Stomach smooth muscle (tissue), 2 donors: ENCODE data around the gene LGALSL.

ENCODE experiments used
- H3K27ac ChIP-seq: one replicate; pipeline ENCODE4 v1.7.0; 2013; ENCODE audit warnings: mild to moderate bottlenecking, low read length, inconsistent platforms
- H3K27me3 ChIP-seq, 2 donors: one replicate each; pipeline ENCODE4 v1.7.0; 2013; ENCODE audit warnings: low read length in 2 of 2; ENCODE audit not compliant: insufficient read depth in 2 of 2, control insufficient read depth in 1 of 2
- H3K36me3 ChIP-seq, 2 donors: one replicate each; pipeline ENCODE4 v1.7.0; 2013; ENCODE audit warnings: low read length in 2 of 2; ENCODE audit not compliant: control insufficient read depth in 2 of 2, insufficient read depth in 2 of 2
- H3K4me1 ChIP-seq: one replicate; pipeline ENCODE4 v1.7.0; 2013; ENCODE audit warnings: low read length; ENCODE audit not compliant: control insufficient read depth, insufficient read depth
- H3K4me3 ChIP-seq, 2 donors: one replicate each; pipeline ENCODE4 v1.7.0; 2013; ENCODE audit warnings: low read length in 2 of 2
- H3K9ac ChIP-seq, 2 donors: one replicate each; pipeline ENCODE4 v1.7.0; 2013; ENCODE audit warnings: low read length in 2 of 2, mild to moderate bottlenecking in 1 of 2
- H3K9me3 ChIP-seq, 2 donors: one replicate each; pipeline ENCODE4 v1.7.0; 2013; ENCODE audit warnings: low read length in 2 of 2; ENCODE audit not compliant: control insufficient read depth in 2 of 2
- donor health status: healthy.
- donor health status: Pancreatic carcinoma.

Gene LGALSL

DNA sequence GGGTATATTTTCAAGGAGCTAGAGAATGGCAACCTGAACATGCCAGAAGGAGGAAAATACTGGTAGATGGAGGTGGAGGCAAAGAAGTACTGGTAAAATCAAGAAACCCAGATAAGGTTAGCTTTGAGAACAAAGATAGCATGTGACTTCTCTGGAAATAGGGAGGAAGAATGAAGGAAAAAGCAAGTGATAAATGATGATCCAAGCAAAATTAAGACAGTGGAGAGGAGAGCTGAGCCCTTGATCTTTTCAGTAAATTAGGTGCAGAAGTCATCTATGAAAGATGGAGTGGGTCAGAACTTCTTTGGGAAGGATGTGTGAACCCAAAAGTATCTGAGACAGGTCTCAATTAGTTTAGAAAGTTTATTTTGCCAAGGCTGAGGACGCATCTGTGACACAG is 44.5 kb downstream of the LGALSL start:
- no peak overlapping the region for H3K9ac ChIP-seq

DNA sequence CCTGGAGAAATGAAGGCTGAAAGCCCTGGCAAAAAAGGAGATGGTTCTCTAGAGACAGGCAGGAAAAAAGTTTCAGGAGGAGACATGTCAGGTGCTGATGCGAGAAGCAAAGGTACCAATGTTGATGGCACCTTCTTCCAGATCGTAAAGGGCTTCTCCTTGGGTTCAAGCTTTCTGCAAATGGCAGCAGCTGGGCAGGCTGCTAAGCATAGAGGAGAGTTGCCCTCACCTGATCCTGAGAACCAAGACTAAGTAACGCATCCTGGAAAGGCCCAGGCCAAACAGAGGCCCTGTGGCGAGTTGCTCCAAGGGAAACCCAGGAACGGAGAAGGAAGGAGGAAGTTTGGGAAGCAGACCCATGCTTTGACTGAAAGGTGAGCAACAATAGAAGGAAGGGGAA is 46.6 kb downstream of the LGALSL start:
- no peak overlapping the region for H3K9ac ChIP-seq
- no peak overlapping the region for H3K4me3 ChIP-seq
- no peaks in the 10 kb centered on the region for H3K4me1 ChIP-seq
- H3K27me3 ChIP-seq, result peaks cover 4 to 5% of the 10 kb centered on the region in 2 donors
- H3K36me3 ChIP-seq, result no peaks in the 10 kb centered on the region
- H3K27ac ChIP-seq, result no peak overlapping the region
- no peaks in the 10 kb centered on the region for H3K9me3 ChIP-seq

More for the DNA sequence above, 44.5 kb downstream of the LGALSL start:
- Histone ChIP-seq H3K4me1 (no peaks in the 10 kb centered on the region), H3K36me3 (no peaks in the 10 kb centered on the region), H3K27me3 (peaks cover 2 to 5% of the 10 kb centered on the region in 2 donors), H3K27ac (no peak overlapping the region), H3K9me3 (no peaks in the 10 kb centered on the region), H3K4me3 (no peak overlapping the region)

DNA sequence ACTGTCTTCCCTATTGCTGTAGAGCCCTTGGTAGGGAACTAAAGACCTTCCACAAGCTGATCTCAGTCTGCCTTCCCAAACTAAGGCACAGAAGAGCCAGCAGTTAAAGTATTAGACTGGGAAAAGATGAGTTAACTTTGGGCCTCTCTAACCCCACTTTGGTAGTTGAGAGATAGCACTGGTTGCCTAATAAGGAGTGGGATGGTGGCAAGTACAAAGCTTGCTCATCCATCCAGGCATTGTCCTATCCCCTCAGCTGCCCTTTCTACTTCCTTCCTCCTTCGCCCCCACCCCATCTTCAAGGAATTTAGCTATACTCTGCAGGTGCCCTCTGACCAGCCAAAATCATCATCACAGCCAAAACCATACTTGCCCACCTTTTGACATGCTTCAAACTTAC is 48.0 kb downstream of the LGALSL start:
- no peaks in the 10 kb centered on the region for H3K9me3 ChIP-seq
- no peaks in the 10 kb centered on the region for H3K4me1 ChIP-seq
- no peak overlapping the region for H3K4me3 ChIP-seq
- H3K9ac ChIP-seq, result no peak overlapping the region
- H3K27me3 ChIP-seq, result peaks cover 4 to 5% of the 10 kb centered on the region in 2 donors
- H3K36me3 ChIP-seq, result no peaks in the 10 kb centered on the region
- H3K27ac ChIP-seq, result no peak overlapping the region

DNA sequence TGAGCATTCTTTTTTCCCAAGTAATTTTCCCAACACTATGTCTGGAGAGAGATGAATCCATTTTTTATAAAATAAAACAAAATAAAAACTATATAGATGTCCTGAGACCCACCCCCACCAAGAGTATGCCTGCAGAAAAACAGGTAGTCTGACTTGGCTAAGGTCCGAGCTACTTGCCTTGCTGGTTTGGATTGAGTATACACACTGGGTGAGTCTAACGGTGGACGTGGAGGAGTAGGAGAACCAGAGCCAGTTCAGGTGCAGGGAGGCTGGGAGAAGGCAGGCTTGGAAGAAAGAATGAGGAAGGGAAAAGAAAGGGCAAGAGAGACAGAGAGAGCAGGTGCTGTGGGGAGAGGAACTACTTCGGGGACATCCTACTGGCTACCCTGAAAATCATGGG is 48.9 kb downstream of the LGALSL start:
- H3K27ac ChIP-seq, result no peak overlapping the region
- no peaks in the 10 kb centered on the region for H3K36me3 ChIP-seq
- H3K9ac ChIP-seq, result no peak overlapping the region
- peaks cover 0 to 2% of the 10 kb centered on the region in 2 donors for H3K27me3 ChIP-seq
- no peaks in the 10 kb centered on the region for H3K9me3 ChIP-seq
- no peak overlapping the region for H3K4me3 ChIP-seq
- H3K4me1 ChIP-seq, result no peaks in the 10 kb centered on the region

DNA sequence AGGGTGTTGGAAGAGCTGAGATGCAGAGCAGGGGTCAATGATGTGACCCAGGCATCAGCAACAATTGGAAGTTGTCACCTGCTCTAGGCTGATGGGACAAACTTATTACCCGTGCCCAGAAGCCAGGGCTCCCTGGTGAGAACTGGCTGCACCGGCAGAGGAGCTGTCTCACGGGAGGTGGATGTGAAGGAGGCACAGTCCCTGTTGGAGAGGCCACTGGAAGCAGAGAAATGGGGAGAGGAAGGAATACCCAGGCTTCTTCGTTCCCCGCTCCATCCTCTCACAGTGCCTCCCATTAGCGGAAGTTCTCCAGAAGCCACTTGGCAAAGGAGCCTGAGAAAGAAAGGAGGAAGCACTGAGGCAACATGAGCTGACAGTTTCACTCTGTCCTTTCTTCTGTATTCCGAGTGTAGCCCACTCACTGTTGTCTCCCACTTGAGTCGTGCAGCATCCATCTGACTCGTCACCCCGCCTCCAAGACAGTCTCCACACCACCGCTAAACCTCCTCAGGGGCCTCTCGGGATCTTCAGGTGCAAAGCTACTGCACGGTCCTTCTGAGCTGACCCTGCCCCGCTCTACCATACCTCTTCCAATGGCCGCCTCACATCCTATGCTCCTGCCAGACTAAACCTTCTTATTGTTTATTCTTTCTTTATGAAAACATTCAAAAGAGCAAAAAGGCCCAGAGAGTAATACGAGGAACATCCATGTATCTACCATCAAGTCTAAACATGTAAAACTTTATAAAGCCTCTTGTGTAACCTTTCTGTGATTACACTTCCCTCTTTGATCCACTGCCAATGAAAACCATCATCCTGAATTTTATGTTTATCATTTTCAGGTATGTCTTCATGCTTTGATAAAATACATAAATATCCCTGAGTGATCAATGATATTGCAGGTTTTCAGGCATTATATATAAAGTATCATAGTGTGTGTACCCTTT is 51.1 kb downstream of the LGALSL start:
- Histone ChIP-seq H3K4me3 (no peak overlapping the region), H3K27me3 (peaks cover 0 to 2% of the 10 kb centered on the region in 2 donors), H3K27ac (no peak overlapping the region), H3K9me3 (no peaks in the 10 kb centered on the region), H3K4me1 (no peaks in the 10 kb centered on the region), H3K9ac (no peak overlapping the region), H3K36me3 (no peaks in the 10 kb centered on the region)

DNA sequence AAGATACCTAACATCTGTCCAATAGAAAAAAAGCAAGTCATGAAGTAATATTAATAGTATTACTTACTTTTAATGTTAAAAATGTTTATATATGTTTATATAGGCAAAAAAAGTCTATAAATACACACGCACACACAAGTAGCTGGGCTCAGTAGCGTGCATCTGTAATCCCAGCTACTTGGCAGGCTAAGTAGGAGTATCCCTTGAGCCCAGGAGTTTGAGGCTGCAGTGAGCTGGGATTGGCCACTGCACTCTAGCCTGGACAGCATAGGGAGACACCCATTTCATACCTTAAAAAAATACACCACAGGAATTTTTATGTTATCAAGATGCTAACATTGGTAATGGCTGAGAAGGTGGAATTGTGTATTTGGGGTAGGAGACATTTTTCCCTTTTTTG is 52.7 kb downstream of the LGALSL start:
- no peak overlapping the region for H3K27ac ChIP-seq
- H3K4me1 ChIP-seq, result no peaks in the 10 kb centered on the region
- H3K4me3 ChIP-seq, result no peak overlapping the region
- H3K36me3 ChIP-seq, result no peaks in the 10 kb centered on the region
- H3K9me3 ChIP-seq, result no peaks in the 10 kb centered on the region
- no peak overlapping the region for H3K9ac ChIP-seq
- peaks cover 0 to 2% of the 10 kb centered on the region in 2 donors for H3K27me3 ChIP-seq
